Large intestine (tissue), 3 donors: Measurements from ENCODE around the gene CYBRD1. TPM values are rescaled to one million over a fixed set of nuclear protein-coding genes. Genes with fewer than 3 reads are reported as not detected.
A peak's percentile ranks its signal among the peaks of the same experiment; 100 is the strongest.
"Not testable (repeated sequence)": the region's sequence is repeated elsewhere in the genome, so short reads cannot be mapped to it uniquely, and the experiment has no call there.

ENCODE experiments used
- DNase-seq, 2 donors: peaks; one replicate each; pipeline versions ENCODE4 v3.0.0 to v3.0.0-alpha.2; 2013
- H3K27ac ChIP-seq: one replicate; pipeline ENCODE4 v1.5.1; 2013; ENCODE audit warnings: low read length
- H3K27me3 ChIP-seq: 2 replicates; pipeline ENCODE4 v1.6.1; 2013; ENCODE audit warnings: low read length; ENCODE audit not compliant: control insufficient read depth, insufficient read depth
- H3K36me3 ChIP-seq: 2 replicates; pipeline ENCODE4 v1.6.1; 2013; ENCODE audit warnings: low read length; ENCODE audit not compliant: control insufficient read depth, insufficient read depth
- H3K4me1 ChIP-seq: one replicate; pipeline ENCODE4 v1.6.1; 2013; ENCODE audit warnings: low read length; ENCODE audit not compliant: control insufficient read depth, insufficient read depth
- H3K4me3 ChIP-seq: one replicate; pipeline ENCODE4 v1.5.1; 2013; ENCODE audit warnings: low read length
- H3K9me3 ChIP-seq: one replicate; pipeline ENCODE4 v1.6.1; 2013; ENCODE audit warnings: mild to moderate bottlenecking, low read depth, low read length, moderate library complexity; ENCODE audit not compliant: control insufficient read depth
- WGBS: methylation state at CpG from one replicate; pipeline ENCODE4 v1.1.5; 2013; ENCODE audit warnings: low lambda C conversion rate; ENCODE audit not compliant: insufficient coverage; 5-methylcytosine and 5-hydroxymethylcytosine counted together
- polyA plus RNA-seq: library from polyadenylated mRNA; unstranded; fragments of 120-200 nt; gene quantifications from one replicate; pipeline ENCODE4 v1.2.1, GENCODE V29; 2013

CYBRD1 gene
- polyA plus RNA-seq, 1 donor, result 25.5 TPM

DNA sequence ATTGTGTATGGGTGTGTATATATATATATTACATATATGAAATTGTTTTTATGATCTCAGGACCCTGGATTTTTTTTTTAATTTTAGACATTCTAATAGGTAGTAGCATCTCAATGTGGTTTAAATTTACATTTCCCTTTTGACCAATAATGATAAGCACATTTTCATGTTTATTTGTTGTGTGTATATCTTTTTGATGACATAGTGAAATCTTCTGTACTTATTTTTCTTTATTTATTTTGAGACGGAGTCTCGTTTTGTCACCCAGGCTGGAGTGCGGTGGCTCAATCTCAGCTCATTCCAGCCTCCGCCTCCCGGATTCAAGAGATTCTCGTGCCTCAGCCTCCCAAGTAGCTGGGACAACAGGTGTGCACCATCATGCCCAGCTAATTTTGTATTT, 35.1 kb upstream of the CYBRD1 start:
- WGBS, result no CpG with 5 or more reads among the region's 6 CpGs
- H3K27ac ChIP-seq, result no peak overlapping the region

DNA sequence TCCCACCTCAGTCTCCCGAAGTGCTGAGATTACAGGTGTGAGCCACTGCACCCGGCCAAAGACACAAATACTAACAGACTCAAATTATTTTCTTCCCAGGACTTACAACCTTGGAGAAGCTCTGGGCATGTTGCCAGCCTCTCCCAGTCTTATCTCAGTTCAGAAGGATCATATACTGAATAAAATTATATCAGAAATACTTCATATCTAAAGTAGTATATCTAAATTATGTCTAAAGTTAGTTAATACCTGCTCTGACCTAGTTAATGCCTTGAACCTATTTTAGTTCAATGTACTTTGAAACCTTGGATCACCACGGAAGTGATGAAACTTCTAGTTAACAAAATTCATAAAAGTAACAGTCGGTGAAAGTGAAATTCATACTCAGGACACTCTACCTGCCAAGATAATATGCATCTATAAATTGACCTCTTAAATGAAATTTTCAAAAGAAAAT, 34.4 kb upstream of the CYBRD1 start:
- DNase-seq, result peak; percentile 40 to 78
- Histone ChIP-seq H3K27me3 (no peaks in the 10 kb centered on the region), H3K36me3 (peaks cover 2% of the 10 kb centered on the region), H3K4me3 (no peak overlapping the region), H3K9me3 (peaks cover 8% of the 10 kb centered on the region), H3K4me1 (no peaks in the 10 kb centered on the region), H3K27ac (no peak overlapping the region)
- 57% methylated on average over 1 of the region's 4 CpGs for WGBS

More for the DNA sequence above, 35.1 kb upstream of the CYBRD1 start:
- H3K36me3 ChIP-seq, result peaks cover 2% of the 10 kb centered on the region
- peaks cover 8% of the 10 kb centered on the region for H3K9me3 ChIP-seq
- no peaks in the 10 kb centered on the region for H3K4me1 ChIP-seq
- no peak overlapping the region for H3K4me3 ChIP-seq
- DNase-seq, result no peak
- H3K27me3 ChIP-seq, result no peaks in the 10 kb centered on the region

DNA sequence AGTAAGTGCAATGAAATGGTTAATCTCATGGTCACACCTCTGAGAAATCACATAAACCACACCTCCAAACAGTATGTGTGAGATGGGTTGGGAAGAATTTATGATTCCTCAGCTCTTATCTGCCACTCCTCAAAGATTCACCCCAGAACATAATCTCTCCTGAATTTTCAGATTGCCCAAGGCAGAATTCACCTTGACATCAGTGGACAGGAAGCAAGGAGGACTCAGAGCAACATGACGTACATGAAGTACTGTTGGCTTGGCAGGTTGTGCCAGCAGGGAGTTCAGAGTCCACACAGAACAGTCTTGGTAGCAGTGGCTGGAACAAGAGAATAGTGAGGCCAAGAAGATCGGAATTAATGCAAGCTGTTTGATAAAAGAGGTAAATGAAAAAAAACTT, 31.7 kb upstream of the CYBRD1 start:
- Histone ChIP-seq H3K4me3 (no peak overlapping the region), H3K36me3 (no peaks in the 10 kb centered on the region), H3K9me3 (peaks cover 8% of the 10 kb centered on the region), H3K4me1 (no peaks in the 10 kb centered on the region), H3K27ac (no peak overlapping the region), H3K27me3 (no peaks in the 10 kb centered on the region)
- WGBS, result 100% methylated on average over 1 of the region's 2 CpGs
- peak in 1 of 2 donors; percentile 28 for DNase-seq

DNA sequence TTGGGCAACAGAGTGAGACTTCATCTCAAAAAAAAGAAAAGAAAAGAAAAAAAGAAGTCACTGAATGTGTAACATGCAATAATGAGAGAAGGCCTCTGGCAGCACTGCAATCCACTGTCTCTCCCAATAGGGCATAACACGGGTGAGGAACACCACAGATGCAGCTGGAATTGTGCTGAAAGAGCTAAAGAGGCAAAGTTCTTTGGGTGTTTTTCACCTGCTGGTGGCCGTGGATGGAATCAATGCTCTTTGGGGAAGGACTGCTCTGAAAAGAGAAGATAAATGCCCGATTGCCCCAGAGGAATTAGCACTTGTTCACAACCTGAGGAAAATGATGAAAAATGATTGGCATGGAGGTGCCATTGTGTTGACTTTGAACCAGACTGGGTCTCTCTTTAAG, 31.0 kb upstream of the CYBRD1 start:
- H3K4me1 ChIP-seq, result no peaks in the 10 kb centered on the region
- no peak overlapping the region for H3K27ac ChIP-seq
- H3K36me3 ChIP-seq, result no peaks in the 10 kb centered on the region
- no peak for DNase-seq
- H3K4me3 ChIP-seq, result no peak overlapping the region
- WGBS, result 100% methylated on average over 1 of the region's 3 CpGs
- no peaks in the 10 kb centered on the region for H3K27me3 ChIP-seq
- H3K9me3 ChIP-seq, result peaks cover 8% of the 10 kb centered on the region

DNA sequence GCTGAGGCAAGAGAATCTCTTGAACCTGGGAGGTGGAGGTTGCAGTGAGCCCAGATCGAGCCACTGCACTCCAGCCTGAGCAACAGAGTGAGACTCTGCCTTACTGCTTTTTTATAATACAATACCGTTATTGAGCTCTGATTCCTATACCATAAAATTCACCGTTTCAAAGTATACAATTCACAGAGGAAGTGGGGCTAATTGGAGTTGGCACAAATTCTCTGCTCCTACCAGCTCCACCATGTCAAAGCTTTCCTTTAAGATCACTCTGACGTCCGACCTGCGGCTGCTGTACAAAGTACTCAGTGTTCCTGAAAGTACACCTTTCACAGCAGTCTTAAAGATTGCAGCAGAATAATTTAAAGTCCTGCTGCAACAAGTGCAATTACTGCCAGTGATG, 29.6 kb upstream of the CYBRD1 start:
- H3K27ac ChIP-seq, result no peak overlapping the region
- DNase-seq, result no peak
- no peaks in the 10 kb centered on the region for H3K36me3 ChIP-seq
- WGBS, result no CpG with 5 or more reads among the region's 6 CpGs
- H3K4me1 ChIP-seq, result no peaks in the 10 kb centered on the region
- H3K9me3 ChIP-seq, result peaks cover 8% of the 10 kb centered on the region
- no peaks in the 10 kb centered on the region for H3K27me3 ChIP-seq
- no peak overlapping the region for H3K4me3 ChIP-seq

DNA sequence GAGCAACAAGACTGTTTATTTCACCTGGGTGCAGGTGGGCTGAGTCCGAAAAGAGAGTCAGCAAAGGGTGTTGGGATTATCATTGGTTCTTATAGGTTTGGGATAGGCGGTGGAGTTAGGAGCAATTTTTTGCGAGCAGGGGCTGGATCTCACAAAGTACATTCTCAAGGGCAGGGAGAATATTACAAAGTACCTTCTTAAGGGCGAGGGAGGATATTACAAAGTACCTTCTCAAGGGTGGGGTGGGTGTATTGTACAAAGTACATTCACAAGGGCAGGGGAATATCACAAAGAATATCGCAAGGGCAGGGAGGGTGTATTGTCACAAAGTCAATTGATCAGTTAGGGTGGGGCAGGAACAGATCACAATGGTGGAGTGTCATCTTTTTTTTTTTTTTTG, 24.6 kb upstream of the CYBRD1 start:
- not testable (repeated sequence) for H3K36me3 ChIP-seq, H3K27ac ChIP-seq, H3K4me1 ChIP-seq, DNase-seq, H3K4me3 ChIP-seq, H3K27me3 ChIP-seq, H3K9me3 ChIP-seq
- WGBS, result no CpG with 5 or more reads among the region's 5 CpGs

DNA sequence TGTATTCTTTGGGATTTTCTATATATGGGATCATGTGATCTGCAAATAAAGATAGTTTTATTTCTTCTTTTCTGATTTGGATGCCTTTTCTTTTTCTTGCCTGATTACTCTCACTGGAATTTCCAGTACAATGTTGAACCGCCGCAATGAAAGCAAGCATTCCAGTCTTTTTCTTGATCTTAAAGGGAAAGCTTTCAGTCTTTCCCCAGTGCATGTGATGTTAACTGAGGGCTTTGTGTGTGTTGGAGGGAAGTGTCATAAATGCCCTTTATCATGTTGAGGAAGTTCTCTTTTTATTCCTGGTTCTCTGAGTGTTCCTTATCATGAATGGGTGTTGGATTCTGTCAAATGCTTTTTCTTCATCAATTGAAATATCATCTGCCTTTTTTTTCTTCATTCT, 16.9 kb upstream of the CYBRD1 start:
- H3K4me1 ChIP-seq, result no peaks in the 10 kb centered on the region
- peak in 1 of 2 donors; percentile 26 for DNase-seq
- no CpG with 5 or more reads among the region's 2 CpGs for WGBS
- no peak overlapping the region for H3K4me3 ChIP-seq
- no peaks in the 10 kb centered on the region for H3K36me3 ChIP-seq
- H3K27me3 ChIP-seq, result no peaks in the 10 kb centered on the region
- H3K27ac ChIP-seq, result no peak overlapping the region
- H3K9me3 ChIP-seq, result no peaks in the 10 kb centered on the region

DNA sequence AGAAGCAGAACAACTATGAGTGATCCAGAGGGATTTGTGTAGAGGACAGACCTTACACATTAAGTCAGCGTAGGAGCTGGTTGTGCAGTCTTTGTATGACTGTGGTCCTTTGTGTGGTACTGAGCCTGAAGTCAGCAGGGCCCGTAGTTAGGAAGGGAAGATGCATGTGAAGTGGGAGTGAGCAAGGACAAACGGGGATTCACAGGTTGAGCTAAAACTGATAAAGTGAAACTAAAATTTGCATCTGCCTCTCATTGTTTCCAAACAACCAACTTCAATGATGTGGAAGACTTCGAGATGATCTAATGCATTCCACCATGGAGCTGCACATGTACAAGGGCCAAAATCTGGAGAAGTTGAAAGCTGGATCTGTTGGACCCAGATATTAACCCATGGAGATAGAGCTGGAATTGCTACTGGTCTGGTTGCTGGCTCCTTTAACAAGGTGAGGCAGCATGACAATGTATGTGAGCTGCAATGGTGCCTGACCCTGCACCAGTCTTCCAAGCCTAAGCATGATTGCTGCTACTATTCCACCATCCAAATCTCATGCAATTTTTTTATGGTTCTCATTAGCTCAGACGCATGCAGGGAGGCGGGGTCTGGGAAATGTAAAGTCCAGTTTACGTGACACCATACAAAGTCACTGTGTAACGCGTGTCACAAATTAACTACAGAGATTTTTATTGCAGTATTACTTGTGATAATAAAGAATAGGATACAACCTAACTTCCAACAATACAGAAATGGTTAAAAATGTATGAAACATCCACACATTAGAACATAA, 12.1 kb upstream of the CYBRD1 start:
- no peaks in the 10 kb centered on the region for H3K36me3 ChIP-seq
- no peaks in the 10 kb centered on the region for H3K27me3 ChIP-seq
- no peak overlapping the region for H3K27ac ChIP-seq
- no CpG with 5 or more reads among the region's 9 CpGs for WGBS
- H3K4me1 ChIP-seq, result no peaks in the 10 kb centered on the region
- H3K9me3 ChIP-seq, result no peaks in the 10 kb centered on the region
- H3K4me3 ChIP-seq, result no peak overlapping the region
- DNase-seq, result peak in 1 of 2 donors; percentile 28

DNA sequence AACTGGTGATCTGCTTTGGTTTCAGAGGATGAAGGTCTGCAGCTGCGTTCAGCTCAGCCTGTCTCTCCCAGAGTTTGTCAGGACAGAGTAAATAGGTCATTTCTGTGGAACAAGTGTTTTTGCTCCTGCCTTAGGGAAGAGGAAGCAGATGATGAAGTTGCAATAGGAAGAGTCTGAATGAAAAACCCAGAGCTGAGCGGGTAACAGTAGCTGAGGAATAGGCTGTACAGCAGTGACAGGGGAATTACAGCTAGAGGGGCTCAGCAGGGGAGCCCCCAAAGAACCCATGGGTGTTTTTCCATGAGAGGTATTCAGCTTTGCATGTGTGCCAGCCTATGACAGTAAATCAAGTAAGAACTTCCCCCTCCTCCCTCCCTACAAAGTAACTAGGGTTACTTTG, 10.3 kb upstream of the CYBRD1 start:
- no CpG with 5 or more reads among the region's 2 CpGs for WGBS
- H3K36me3 ChIP-seq, result no peaks in the 10 kb centered on the region

DNA sequence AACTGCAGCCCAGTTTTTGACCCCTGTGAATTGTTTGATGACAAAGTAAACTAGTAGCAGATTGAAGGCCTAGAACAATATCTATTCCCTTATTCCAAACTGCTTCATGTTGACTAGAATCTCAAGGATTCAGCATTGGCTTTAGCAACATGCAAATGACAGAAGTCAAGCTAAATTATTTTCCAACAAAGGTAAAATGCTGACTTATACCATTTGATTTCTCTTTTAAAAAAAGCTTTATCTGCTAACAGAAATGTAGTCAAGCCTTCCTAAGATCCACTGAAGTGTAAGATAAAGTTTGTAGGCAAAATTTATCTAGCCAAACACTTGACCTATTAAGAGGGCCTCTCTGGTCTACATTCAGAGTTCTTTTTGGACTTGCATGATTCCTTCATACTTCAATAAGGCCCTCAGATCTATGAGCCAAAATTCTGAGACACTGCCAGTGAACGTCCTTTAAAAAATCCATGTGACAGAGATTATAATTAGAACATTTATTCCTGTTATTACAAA, 9.5 kb upstream of the CYBRD1 start:
- Histone ChIP-seq H3K27me3 (peaks cover 6% of the 10 kb centered on the region), H3K4me1 (no peaks in the 10 kb centered on the region), H3K9me3 (no peaks in the 10 kb centered on the region), H3K27ac (no peak overlapping the region), H3K36me3 (no peaks in the 10 kb centered on the region), H3K4me3 (no peak overlapping the region)
- no peak for DNase-seq
- no CpG with 5 or more reads among the region's 1 CpG for WGBS

More for the DNA sequence above, 10.3 kb upstream of the CYBRD1 start:
- no peaks in the 10 kb centered on the region for H3K9me3 ChIP-seq
- H3K27ac ChIP-seq, result no peak overlapping the region
- peaks cover 6% of the 10 kb centered on the region for H3K27me3 ChIP-seq
- no peak for DNase-seq
- H3K4me3 ChIP-seq, result no peak overlapping the region
- no peaks in the 10 kb centered on the region for H3K4me1 ChIP-seq

DNA sequence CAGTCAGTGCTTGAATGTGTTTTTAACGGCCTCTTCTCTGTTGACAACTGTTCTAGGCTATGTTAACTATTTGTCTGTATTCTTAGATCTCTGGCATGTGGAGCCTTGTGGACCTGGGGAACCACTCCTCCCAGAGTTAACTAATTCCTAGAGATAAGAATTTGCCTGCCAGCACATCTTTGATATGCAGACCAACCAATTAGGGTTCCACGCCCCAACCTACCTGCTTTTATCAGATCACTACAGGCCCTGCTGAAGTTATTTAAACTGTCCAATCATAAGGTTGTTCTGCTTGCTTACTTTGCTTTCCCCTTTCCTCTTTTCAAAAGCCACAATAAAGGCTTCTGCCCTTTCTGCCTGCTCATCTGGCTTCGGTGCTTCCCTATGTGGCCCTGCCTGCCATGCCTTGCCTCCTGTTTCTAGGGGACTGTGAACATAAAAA, 8.5 kb upstream of the CYBRD1 start:
- Histone ChIP-seq H3K9me3 (no peaks in the 10 kb centered on the region), H3K4me3 (no peak overlapping the region), H3K4me1 (no peaks in the 10 kb centered on the region), H3K27ac (no peak overlapping the region), H3K27me3 (peaks cover 6% of the 10 kb centered on the region), H3K36me3 (no peaks in the 10 kb centered on the region)
- no peak for DNase-seq
- WGBS, result no CpG with 5 or more reads among the region's 3 CpGs
